Stomach (tissue), 4 donors: ENCODE data around the gene NTM.

Experiments
- CTCF ChIP-seq, 7 experiments: fragments of 450-650 bp in 4 of 7; fragments of 200-600 bp in 3 of 7; sonication (generic) in 3 of 7; IDR thresholded peaks; one replicate each; pipeline ENCODE4 v1.5.1; 2016 to 2019; ENCODE audit warnings: antibody characterized with exemption in 7 of 7, control low read depth in 2 of 7, mild to moderate bottlenecking in 1 of 7
- POLR2A ChIP-seq, 4 donors: fragments of 450-650 bp; IDR thresholded peaks; one replicate each; pipeline ENCODE4 v1.6.1; 2016; ENCODE audit warnings: antibody characterized with exemption in 4 of 4, control low read depth in 2 of 4, mild to moderate bottlenecking in 1 of 4, moderate library complexity in 1 of 4

GRCh38 chr11:132050049-132050448 lies 679.6 kb downstream of the NTM start:
- TF ChIP-seq POLR2A (IDR thresholded peaks at IDR 0.05) = no peak
- TF ChIP-seq CTCF (IDR thresholded peaks at IDR 0.05) = no peak
